Measurements from ENCODE around the gene RAB31.

The RAB31 gene

DNA sequence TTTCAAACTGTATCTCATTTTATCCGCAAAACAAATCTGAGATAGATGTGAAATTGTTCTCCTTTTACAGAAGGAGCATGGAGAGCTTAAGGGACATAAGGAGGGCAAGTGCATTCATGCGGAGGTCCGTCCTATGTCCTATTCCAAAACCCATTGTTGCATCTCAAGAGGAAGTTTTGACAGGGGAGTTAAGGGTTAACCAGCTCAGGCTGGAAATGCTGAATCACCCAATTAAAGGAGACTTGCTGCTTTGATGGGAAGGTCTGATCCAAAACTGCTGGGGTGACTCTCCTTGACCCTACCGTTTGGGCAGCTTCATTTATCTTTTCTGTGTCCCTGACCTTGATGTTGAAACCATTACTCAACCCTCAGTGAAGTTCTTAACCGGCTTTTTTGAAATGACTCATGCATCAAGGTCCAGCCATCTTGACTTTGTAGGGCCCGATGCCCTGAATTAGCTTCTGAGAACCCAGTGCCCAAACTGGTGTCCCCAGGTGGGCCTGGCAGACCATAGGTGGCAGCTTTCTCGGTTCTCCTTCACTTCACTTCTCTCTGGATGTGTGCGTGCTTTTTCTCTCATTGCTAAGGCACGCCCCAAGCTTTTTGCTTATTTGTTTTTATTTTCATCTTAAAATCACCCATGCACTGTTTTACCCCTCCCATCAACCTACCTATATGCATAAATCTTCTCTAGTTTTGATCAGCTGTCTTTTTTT lies 161.8 kb downstream of the RAB31 start:
- Mint-ChIP-seq H3K4me1 (peaks cover 10% of the 10 kb centered on the region), H3K27me3 (peaks cover 23% of the 10 kb centered on the region), H3K4me3 (no peak overlapping the region), H3K9me3 (peaks cover 19% of the 10 kb centered on the region), H3K36me3 (ENCODE audit: low read depth) (no peaks in the 10 kb centered on the region), H3K27ac (no peak overlapping the region)
- DNase-seq (no peak), ATAC-seq (no peak)

DNA sequence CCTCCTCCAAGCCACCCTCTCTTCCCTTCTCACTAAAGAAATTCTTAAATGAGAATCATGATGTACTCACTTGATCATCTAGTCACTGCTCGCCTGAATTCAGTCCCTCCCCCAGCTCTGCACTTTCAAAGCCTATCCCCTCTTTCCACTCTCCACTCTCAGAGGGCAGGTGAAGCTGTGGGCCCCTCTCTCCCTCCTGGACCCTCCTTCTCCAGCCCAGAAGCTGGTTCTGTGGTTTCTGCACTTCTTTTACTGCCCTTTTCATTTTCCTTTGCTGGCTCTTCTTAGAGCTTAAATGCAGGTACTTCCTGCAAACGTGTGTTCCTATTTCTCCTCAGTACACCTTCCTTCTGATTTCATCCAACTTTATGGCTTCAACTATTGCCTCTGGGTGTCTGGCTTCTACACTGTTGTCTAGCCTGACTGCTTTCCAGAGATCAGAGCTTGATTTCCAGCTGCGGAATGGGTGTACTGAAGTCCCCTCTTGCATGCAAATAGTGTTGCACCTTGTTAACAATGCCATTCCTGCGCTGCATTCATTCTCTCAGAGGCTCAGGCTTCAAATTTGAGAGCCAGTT lies 162.4 kb downstream of the RAB31 start:
- peaks cover 10% of the 10 kb centered on the region for H3K4me1 Mint-ChIP-seq
- H3K36me3 Mint-ChIP-seq (ENCODE audit: low read depth), result no peaks in the 10 kb centered on the region
- no peak for DNase-seq
- no peak overlapping the region for H3K4me3 Mint-ChIP-seq
- no peak overlapping the region for H3K27ac Mint-ChIP-seq
- peaks cover 23% of the 10 kb centered on the region for H3K27me3 Mint-ChIP-seq
- H3K9me3 Mint-ChIP-seq, result peaks cover 14% of the 10 kb centered on the region
- ATAC-seq, result no peak

DNA sequence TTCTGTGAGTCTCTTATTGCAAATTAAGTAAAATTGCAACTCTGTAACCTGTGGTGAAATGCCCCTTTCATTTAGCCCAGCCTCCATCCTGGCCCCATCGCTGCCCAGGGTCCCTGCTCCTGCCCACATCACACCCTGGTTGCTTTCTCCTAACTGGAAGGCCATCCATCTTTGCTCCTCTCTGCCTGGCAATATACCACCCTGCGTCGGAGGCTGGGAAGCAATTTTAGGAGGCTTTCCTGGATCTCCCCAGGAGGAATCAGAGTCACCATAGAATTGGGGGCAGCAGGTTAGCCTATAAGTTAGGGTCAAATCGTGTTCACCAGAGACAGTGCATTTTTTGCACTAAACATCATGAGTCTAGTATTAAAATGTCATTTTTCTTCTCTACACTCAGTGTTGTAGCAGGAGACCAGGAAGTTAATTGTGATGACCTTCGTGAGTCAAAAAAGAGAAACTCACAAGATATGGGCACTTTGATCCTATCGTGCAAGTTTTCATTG lies 163.2 kb downstream of the RAB31 start:
- Mint-ChIP-seq H3K27ac (no peak overlapping the region), H3K36me3 (ENCODE audit: low read depth) (no peaks in the 10 kb centered on the region), H3K27me3 (peaks cover 22% of the 10 kb centered on the region), H3K4me1 (peaks cover 11% of the 10 kb centered on the region), H3K9me3 (peaks cover 6% of the 10 kb centered on the region), H3K4me3 (no peak overlapping the region)
- ATAC-seq (no peak), DNase-seq (no peak)

DNA sequence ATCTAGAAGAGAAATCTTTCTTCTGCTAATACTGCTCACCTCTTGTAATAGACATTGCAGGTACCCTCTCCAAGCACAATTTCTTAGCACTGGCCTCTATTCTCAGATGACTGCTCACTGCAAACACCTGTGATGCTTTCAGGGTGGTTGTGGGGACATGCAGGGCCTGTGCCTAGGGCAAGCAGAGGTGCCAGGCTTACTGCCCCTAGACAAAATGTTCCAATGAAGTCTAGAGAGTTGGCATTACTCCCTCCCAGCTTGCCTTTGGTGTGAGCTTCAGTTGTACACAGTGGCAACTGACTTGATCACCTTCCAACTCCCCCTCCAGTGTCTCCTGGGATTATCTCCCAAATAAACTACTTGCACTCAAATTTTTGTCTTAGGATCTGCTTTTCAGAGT lies 164.7 kb downstream of the RAB31 start:
- DNase-seq, result no peak
- H3K9me3 Mint-ChIP-seq, result no peaks in the 10 kb centered on the region
- H3K4me1 Mint-ChIP-seq, result peaks cover 24% of the 10 kb centered on the region
- no peaks in the 10 kb centered on the region for H3K36me3 Mint-ChIP-seq (ENCODE audit: low read depth)
- no peak for ATAC-seq
- H3K27me3 Mint-ChIP-seq, result peaks cover 20% of the 10 kb centered on the region
- H3K27ac Mint-ChIP-seq, result no peak overlapping the region
- no peak overlapping the region for H3K4me3 Mint-ChIP-seq

DNA sequence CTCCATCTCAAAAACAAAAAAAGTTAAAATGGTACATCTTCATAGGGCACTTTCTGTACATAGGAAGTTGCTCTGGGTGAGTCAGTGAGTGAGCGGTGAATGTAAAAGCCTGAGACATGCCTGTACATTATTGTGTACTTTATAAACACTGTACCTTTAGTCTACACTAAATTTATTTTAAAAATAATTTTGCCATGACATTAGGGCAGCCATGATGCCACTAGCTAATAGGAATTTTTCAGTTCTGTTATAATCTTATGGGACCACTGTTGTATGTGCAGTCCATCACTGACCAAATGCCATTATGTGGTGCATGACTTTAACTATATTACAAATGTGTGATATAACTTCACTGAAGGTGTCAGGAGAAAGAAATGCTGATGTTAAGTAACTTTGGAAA lies 166.6 kb downstream of the RAB31 start:
- no peak overlapping the region for H3K27ac Mint-ChIP-seq
- no peaks in the 10 kb centered on the region for H3K36me3 Mint-ChIP-seq (ENCODE audit: low read depth)
- DNase-seq (no peak), ATAC-seq (no peak)
- peaks cover 16% of the 10 kb centered on the region for H3K27me3 Mint-ChIP-seq
- H3K4me1 Mint-ChIP-seq, result peaks cover 23% of the 10 kb centered on the region
- no peaks in the 10 kb centered on the region for H3K9me3 Mint-ChIP-seq
- H3K4me3 Mint-ChIP-seq, result no peak overlapping the region

DNA sequence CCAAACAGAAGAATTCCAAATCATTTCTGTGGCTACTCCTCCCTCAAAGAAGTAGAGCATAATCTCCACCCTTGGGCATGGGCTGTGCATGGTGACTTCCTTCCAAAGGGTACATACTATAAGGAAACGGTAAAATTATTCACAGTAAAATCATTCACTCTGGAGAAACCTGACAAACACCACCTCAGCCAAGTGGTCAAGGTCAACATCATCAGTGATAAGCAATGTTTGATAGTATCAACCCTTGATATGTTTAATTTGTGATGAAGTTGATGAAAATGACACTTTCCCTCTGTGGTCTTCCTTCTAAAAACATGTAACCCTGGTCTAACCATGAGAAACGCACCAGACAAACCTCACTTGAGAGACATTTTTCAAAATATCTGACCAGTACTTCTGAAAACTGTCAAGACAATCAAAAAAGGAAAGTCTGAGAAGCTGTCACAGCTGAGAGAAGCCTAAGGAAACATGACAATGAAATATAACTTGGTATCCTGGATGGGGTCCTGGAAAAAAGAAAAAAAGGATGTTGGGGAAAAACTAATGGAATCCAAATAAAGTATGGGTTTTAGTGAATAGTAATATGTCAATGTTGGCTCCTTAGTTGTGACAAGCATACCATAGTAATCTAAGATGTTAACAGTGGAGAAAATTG lies 168.2 kb downstream of the RAB31 start:
- Mint-ChIP-seq H3K4me1 (peaks cover 13% of the 10 kb centered on the region), H3K4me3 (no peak overlapping the region), H3K27me3 (peaks cover 9% of the 10 kb centered on the region), H3K27ac (no peak overlapping the region), H3K9me3 (no peaks in the 10 kb centered on the region), H3K36me3 (ENCODE audit: low read depth) (no peaks in the 10 kb centered on the region)
- ATAC-seq (no peak), DNase-seq (no peak)

DNA sequence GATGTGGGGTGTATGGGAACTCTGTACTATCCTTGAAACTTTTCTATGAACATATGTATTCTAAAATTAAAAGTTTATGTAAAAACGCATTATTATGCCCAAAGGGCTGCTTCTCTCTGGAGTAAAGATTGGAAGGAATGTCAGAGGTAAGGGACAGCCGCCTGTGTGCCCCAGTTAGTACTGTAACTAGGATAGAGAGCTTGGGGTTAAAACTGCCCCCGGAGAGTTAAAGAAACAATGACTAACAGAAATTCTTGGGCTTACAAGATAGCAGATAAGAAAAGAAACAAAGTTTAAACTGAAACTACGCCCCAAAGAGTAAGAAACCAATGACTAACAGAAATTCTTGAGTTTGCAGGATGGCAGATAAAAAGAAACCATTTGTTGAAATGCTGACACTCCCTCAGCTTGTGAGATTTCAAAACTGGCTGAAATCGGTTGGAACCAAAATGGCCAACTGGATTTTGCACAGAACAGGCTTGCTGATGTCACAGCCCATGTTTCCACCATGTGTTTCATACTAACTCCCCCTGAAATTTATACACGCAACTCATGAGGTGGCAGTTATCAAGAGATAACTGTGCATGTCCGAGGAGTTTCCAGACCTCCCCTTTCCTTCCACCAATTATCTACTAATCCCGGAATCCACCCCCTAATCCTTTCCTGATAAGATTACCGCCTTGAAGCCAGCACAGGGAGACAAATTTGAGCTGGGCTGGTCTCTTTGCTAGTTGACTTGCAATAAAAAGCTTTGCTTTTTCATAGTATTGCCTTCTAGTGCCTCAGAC lies 169.0 kb downstream of the RAB31 start:
- Mint-ChIP-seq H3K27me3 (peaks cover 5% of the 10 kb centered on the region), H3K4me3 (no peak overlapping the region), H3K9me3 (no peaks in the 10 kb centered on the region)

DNA sequence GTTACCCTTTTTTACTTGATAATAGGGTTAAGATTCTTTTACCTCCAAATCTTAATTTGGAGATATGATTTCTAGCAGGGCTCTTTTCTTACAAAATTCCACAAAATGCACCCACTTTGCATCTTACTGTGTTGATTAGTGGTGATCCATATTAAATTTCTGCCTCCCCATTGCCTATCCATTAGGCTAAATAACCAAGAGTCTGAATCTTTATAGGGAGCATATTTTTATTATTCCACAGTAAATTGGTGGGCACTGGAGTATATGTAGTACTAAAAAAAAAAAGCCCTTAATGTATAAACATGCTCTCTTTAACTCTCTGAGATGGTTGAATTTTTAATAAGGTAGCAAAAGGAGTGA lies 169.5 kb downstream of the RAB31 start:
- H3K4me1 Mint-ChIP-seq, result peaks cover 13% of the 10 kb centered on the region
- ATAC-seq (no peak), DNase-seq (no peak)
- no peak overlapping the region for H3K27ac Mint-ChIP-seq
- H3K36me3 Mint-ChIP-seq (ENCODE audit: low read depth), result no peaks in the 10 kb centered on the region
- no peaks in the 10 kb centered on the region for H3K9me3 Mint-ChIP-seq
- H3K4me3 Mint-ChIP-seq, result no peak overlapping the region
- H3K27me3 Mint-ChIP-seq, result peaks cover 5% of the 10 kb centered on the region

More for the DNA sequence above, 169.0 kb downstream of the RAB31 start:
- Mint-ChIP-seq H3K36me3 (ENCODE audit: low read depth) (no peaks in the 10 kb centered on the region), H3K27ac (no peak overlapping the region), H3K4me1 (peaks cover 13% of the 10 kb centered on the region)
- peak; percentile 83 for ATAC-seq
- DNase-seq, result no peak

DNA sequence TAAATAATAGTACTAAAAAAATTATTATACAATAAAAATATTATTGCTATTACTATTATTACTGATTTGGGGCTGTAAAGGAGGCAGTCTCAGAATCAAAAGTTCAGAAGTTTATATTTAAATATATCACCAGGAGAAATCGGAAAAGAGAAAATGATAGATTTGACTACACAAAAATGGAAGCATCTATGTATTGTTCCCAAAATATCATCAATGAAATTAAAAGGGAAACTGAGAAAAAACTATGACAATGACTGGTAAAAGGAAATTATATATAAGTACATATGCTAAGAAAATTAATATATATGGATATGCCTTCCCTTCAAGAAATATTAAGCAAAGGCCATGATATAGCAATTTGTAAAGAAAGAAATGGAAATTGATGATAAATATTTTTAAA lies 170.0 kb downstream of the RAB31 start:
- H3K36me3 Mint-ChIP-seq (ENCODE audit: low read depth), result no peaks in the 10 kb centered on the region
- H3K4me3 Mint-ChIP-seq, result no peak overlapping the region
- H3K4me1 Mint-ChIP-seq, result peaks cover 13% of the 10 kb centered on the region
- peaks cover 5% of the 10 kb centered on the region for H3K27me3 Mint-ChIP-seq
- DNase-seq (no peak), ATAC-seq (no peak)
- no peaks in the 10 kb centered on the region for H3K9me3 Mint-ChIP-seq
- no peak overlapping the region for H3K27ac Mint-ChIP-seq

DNA sequence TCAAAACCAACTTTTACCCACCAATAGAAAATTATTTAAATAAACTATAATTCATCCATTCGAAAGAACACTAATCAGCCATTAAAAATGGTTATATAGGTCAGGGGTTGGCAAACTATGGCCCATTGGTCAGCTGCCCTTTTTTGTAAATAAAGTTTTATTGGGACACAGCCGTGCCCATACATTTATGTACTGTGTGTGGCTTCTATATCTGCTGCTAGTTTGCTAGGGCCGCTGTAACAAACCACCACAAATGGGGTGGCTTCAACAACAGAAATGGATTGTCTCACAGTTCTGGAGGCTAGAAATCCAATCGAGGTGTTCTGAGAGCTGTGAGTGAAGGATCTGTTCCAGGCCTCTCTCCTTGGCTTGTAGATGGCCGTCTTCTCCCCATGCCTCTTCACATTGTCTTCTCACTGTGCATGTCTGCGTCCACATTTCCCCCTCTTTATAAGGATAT lies 170.7 kb downstream of the RAB31 start:
- Mint-ChIP-seq H3K36me3 (ENCODE audit: low read depth) (no peaks in the 10 kb centered on the region), H3K4me1 (peaks cover 13% of the 10 kb centered on the region), H3K27ac (no peak overlapping the region), H3K9me3 (no peaks in the 10 kb centered on the region), H3K27me3 (peaks cover 3% of the 10 kb centered on the region), H3K4me3 (no peak overlapping the region)
- DNase-seq, result no peak
- ATAC-seq, result no peak

DNA sequence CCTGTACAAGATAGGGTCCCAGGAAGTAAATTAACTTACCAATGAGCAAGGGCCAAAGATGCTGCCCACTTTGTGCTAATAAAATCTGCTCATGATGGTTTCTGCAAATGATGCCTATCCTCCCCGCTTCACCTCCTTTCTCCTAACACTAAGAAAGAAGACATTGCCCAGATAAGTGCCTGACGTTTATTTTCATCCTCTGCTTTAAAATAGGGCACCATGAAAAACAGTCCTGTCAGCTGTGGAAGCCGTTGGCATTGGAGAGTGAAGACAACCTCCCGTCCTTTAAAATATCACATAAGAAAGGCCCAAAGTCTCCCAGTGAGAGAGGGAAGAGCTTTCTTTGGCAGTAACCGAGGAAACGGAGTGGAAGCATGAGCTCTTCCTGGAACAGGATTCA lies 176.0 kb downstream of the RAB31 start:
- Mint-ChIP-seq H3K36me3 (ENCODE audit: low read depth) (no peaks in the 10 kb centered on the region), H3K4me3 (no peak overlapping the region), H3K27ac (no peak overlapping the region), H3K4me1 (no peaks in the 10 kb centered on the region), H3K9me3 (no peaks in the 10 kb centered on the region), H3K27me3 (peaks cover under 1% of the 10 kb centered on the region)
- ATAC-seq, result no peak
- DNase-seq, result no peak

DNA sequence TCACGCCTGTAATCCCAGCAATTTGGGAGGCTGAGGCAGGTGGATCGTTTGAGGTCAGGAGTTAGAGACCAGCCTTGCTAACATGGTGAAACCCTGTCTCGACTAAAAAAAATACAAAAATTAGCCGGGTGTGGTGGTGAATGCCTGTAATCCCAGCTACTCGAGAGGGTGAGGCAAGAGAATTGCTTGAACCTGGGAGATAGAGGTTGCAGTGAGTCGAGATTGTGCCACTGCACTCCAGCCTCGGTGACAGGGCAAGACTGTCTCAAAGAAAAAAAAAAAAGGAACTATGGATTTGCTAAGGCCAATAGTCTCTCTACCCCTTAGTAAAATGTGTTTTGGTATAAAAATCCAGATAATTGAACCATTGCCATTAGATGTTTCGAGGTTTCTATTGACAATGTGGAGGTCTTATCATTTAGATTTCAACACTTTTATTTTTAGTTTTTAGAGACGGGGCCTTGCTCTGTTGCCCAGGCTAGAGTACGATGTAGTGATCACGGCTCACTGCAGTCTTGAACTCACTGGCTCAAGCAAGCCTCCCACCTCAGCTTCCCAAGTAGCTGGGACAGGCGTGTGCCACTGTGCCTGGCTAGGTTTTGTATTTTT lies 176.5 kb downstream of the RAB31 start:
- Mint-ChIP-seq H3K36me3 (ENCODE audit: low read depth) (no peaks in the 10 kb centered on the region), H3K27ac (no peak overlapping the region), H3K4me1 (no peaks in the 10 kb centered on the region), H3K4me3 (no peak overlapping the region), H3K9me3 (no peaks in the 10 kb centered on the region), H3K27me3 (no peaks in the 10 kb centered on the region)
- ATAC-seq, result no peak
- DNase-seq, result no peak

DNA sequence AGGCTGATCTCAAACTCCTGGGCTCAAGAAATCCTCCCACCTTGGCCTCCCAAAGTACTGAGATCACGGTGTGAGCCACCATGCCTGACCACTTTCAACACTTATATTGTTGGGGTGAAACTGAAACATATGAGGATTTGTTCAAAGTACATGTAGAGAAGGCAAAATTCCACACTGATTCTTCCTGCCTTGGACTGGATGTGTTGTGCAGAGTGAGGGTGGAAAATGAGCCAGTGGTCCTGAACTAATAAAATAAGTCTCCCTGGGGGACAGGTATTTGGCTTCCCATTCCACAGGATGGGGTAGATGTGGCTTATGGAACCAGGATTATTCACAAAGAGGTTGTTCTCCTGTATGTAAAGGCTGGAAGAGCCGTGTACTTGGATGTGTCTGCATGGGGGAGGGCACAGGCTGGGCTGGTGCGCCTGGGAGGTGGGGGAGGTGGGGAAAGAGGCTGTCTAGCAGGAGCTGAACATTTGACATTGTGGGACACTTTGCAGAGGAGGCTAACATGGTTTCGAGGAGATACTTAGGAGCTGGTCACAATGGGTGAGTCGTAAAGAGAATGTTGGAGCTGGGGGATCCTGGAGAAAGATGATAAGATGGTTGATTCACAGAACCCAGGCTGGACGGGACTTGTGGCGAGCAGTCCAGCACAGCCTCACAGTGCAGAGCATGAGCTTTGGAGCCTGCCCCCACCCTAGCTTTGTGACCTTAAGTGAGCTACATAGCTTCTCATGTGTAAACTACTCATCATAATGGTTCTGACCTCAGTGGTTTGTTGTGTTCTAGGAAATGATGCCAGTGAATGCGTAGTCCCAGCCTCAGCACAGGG lies 177.3 kb downstream of the RAB31 start, which contains the start of gene TXNDC2:
Gene TXNDC2, plus strand, starts transcription at position 804 of the 835 bp plus-strand sequence. CDS start 708 bp downstream, outside the sequence.
- DNase-seq, result no peak
- no peaks in the 10 kb centered on the region for H3K36me3 Mint-ChIP-seq (ENCODE audit: low read depth)
- no peaks in the 10 kb centered on the region for H3K4me1 Mint-ChIP-seq
- H3K4me3 Mint-ChIP-seq, result no peak within 1 kb of the TSS
- no peaks in the 10 kb centered on the region for H3K27me3 Mint-ChIP-seq
- H3K27ac Mint-ChIP-seq, result peak within 1 kb of the TSS; percentile 21
- H3K9me3 Mint-ChIP-seq, result no peaks in the 10 kb centered on the region
- peak; percentile 61 for ATAC-seq

Data from activated naive CD8-positive, alpha-beta T cell treated with anti-CD3 and anti-CD28 coated beads, Interleukin-2, amount 50 U/mL, for 24 hours (primary cell).